Left renal pelvis (tissue), 4 donors: ENCODE measurements around the gene SLC39A1. TPM values are rescaled to one million over a fixed set of nuclear protein-coding genes. Genes with fewer than 3 reads are reported as not detected.

Source experiments
- DNase-seq, 4 donors: peaks; one replicate each; pipeline ENCODE4 v3.0.0-alpha.2; 2013; ENCODE audit warnings: low read depth in 4 of 4, low spot score in 3 of 4
- polyA plus RNA-seq, 4 donors: library from polyadenylated mRNA; unstranded; fragments of 120-200 nt; gene quantifications; one replicate each; pipeline ENCODE4 v1.2.1, GENCODE V29; 2013; ENCODE audit not compliant: insufficient read length in 4 of 4

SLC39A1 gene
- polyA plus RNA-seq, 4 donors: 70.6 to 84.1 (median 82.7) TPM

- DNase-seq: no peak
Measured at GRCh38 chr1:153954826-153955225, 8.5 kb downstream of the SLC39A1 start.

- DNase-seq: no peak
Measured at GRCh38 chr1:153953859-153954365, 9.4 kb downstream of the SLC39A1 start.

- DNase-seq: no peak
Measured at GRCh38 chr1:153951801-153952200, 11.5 kb downstream of the SLC39A1 start.

GRCh38 chr1:153951183-153951582 lies 12.2 kb downstream of the SLC39A1 start:
- no peak for DNase-seq

GRCh38 chr1:153946622-153947241 lies 16.6 kb downstream of the SLC39A1 start, which contains the start of gene DENND4B:
TSS of gene DENND4B (minus strand) at chr1:153946718. CDS start at chr1:153944374, 2,344 bp downstream.
- no peak for DNase-seq

GRCh38 chr1:153945795-153946621 lies 17.3 kb downstream of the SLC39A1 start:
- no peak for DNase-seq

GRCh38 chr1:153945131-153945794 lies 18.1 kb downstream of the SLC39A1 start:
- DNase-seq: no peak

- DNase-seq: no peak
Measured at GRCh38 chr1:153944827-153945117, 18.6 kb downstream of the SLC39A1 start.

- no peak for DNase-seq
Measured at GRCh38 chr1:153944005-153944826, 19.1 kb downstream of the SLC39A1 start.

- DNase-seq: no peak
Measured at GRCh38 chr1:153942766-153943549, 20.4 kb downstream of the SLC39A1 start.

- no peak for DNase-seq
Measured at GRCh38 chr1:153941826-153942725, 21.3 kb downstream of the SLC39A1 start.

- no peak for DNase-seq
Measured at GRCh38 chr1:153940756-153941155, 22.6 kb downstream of the SLC39A1 start.

GRCh38 chr1:153939476-153939875 lies 23.9 kb downstream of the SLC39A1 start:
- DNase-seq: no peak

- no peak for DNase-seq
Measured at GRCh38 chr1:153938996-153939395, 24.3 kb downstream of the SLC39A1 start.

GRCh38 chr1:153937331-153937730 lies 26.0 kb downstream of the SLC39A1 start:
- DNase-seq: no peak

GRCh38 chr1:153936011-153936802 lies 27.1 kb downstream of the SLC39A1 start:
- DNase-seq: no peak

GRCh38 chr1:153934746-153935145 lies 28.6 kb downstream of the SLC39A1 start:
- DNase-seq: no peak

GRCh38 chr1:153933955-153934354 lies 29.4 kb downstream of the SLC39A1 start:
- DNase-seq: no peak
